Nephron progenitor cell (in vitro differentiated cells): ENCODE data around the gene PRAMEF1.

ENCODE experiments used
- DNase-seq: peaks from one replicate; pipeline ENCODE4 v3.0.0; 2021
- H3K27ac Mint-ChIP-seq: 2 replicates; pipeline ENCODE4 v1.8.0; 2021; ENCODE audit warnings: mild to moderate bottlenecking, moderate library complexity, mixed read lengths
- H3K27me3 Mint-ChIP-seq: 2 replicates; pipeline ENCODE4 v1.8.0; 2021; ENCODE audit warnings: mild to moderate bottlenecking, low read depth, mixed read lengths; ENCODE audit not compliant: poor library complexity
- H3K36me3 Mint-ChIP-seq: 2 replicates; pipeline ENCODE4 v1.8.0; 2021; ENCODE audit warnings: low read depth, mixed read lengths
- H3K4me1 Mint-ChIP-seq: 2 replicates; pipeline ENCODE4 v1.8.0; 2021; ENCODE audit warnings: mixed read lengths
- H3K4me3 Mint-ChIP-seq: 2 replicates; pipeline ENCODE4 v1.8.0; 2021; ENCODE audit warnings: mild to moderate bottlenecking, moderate library complexity, mixed read lengths
- H3K9me3 Mint-ChIP-seq: 2 replicates; pipeline ENCODE4 v1.8.0; 2021; ENCODE audit warnings: mild to moderate bottlenecking, moderate library complexity, mixed read lengths
- CTCF ChIP-seq: fragments of 200-600 bp; sonication (generic); IDR thresholded peaks from 2 replicates; pipeline ENCODE4 v1.5.0; 2021; ENCODE audit warnings: antibody characterized with exemption

Gene PRAMEF1

GRCh38 chr1:12756273-12756672 lies 34.9 kb upstream of the PRAMEF1 start:
- Mint-ChIP-seq H3K9me3 (no peaks in the 10 kb centered on the region), H3K4me1 (peaks cover 6% of the 10 kb centered on the region), H3K27me3 (peaks cover 57% of the 10 kb centered on the region), H3K36me3 (no peaks in the 10 kb centered on the region), H3K27ac (no peak overlapping the region), H3K4me3 (no peak overlapping the region)
- DNase-seq: no peak
- TF ChIP-seq CTCF: no peak

- H3K4me1 Mint-ChIP-seq: peaks cover 6% of the 10 kb centered on the region
- no peak overlapping the region for H3K4me3 Mint-ChIP-seq
- peaks cover 56% of the 10 kb centered on the region for H3K27me3 Mint-ChIP-seq
- no peak overlapping the region for H3K27ac Mint-ChIP-seq
- H3K36me3 Mint-ChIP-seq: no peaks in the 10 kb centered on the region
- no peaks in the 10 kb centered on the region for H3K9me3 Mint-ChIP-seq
- no peak for DNase-seq
- no peak for TF ChIP-seq CTCF
These were observed 34.3 kb upstream of the PRAMEF1 start for GRCh38 chr1:12756768-12757413.

- Mint-ChIP-seq H3K9me3 (no peaks in the 10 kb centered on the region), H3K27ac (no peak overlapping the region), H3K27me3 (peaks cover 54% of the 10 kb centered on the region), H3K36me3 (no peaks in the 10 kb centered on the region), H3K4me1 (peaks cover 6% of the 10 kb centered on the region), H3K4me3 (no peak overlapping the region)
- TF ChIP-seq CTCF: no peak
- no peak for DNase-seq
These were observed 33.4 kb upstream of the PRAMEF1 start for GRCh38 chr1:12757836-12758235.

DNA sequence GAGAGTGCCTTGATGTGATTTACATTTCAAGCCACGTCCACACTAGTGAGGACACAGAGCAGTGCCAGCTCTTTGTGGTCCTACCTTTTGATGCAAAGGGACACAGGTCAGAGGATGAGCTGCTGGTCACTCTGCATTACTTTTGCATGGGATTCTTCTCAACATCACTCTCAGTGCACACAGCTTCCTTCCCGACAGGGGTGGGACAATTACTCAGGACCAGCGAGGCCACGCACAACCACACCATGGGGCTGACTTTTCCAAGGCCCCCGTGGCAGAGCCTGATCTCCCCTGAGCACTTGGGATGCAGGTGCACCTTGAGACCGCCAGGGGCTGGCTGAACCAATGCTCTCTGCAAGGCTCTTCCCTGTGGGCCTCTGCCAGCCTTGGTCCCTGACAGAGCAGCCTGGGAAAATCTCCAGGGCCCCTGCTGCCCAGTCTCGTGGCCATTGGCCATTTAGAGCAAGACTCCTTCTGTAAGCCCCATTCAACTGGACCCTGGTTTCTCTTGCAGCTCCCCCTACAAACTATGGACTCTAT lies 30.9 kb upstream of the PRAMEF1 start:
- TF ChIP-seq CTCF: peak; percentile 25
- Mint-ChIP-seq H3K4me1 (peaks cover 6% of the 10 kb centered on the region), H3K9me3 (no peaks in the 10 kb centered on the region), H3K36me3 (no peaks in the 10 kb centered on the region), H3K27me3 (peaks cover 43% of the 10 kb centered on the region), H3K27ac (no peak overlapping the region), H3K4me3 (no peak overlapping the region)
- peak; percentile 20 for DNase-seq

DNA sequence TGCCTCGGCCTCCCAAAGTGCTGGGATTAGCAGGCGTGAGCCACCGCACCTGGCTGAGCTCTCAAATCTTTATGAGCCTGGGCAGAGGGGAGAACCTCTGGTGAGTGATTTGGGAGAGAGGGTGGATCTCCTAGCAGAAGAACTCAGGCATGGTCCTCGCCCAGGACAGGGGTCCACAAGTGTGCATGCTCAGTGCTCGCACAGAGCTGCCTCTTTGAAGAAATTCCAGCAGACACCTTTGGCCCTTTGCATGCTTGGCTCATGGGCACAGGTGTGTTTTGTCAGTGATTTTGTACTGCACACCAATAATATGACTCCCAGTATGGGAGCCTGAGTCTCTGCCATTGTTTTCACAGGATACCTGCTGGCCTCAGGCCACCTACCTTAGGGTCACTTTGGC lies 29.4 kb upstream of the PRAMEF1 start:
- no peak for TF ChIP-seq CTCF
- Mint-ChIP-seq H3K4me3 (no peak overlapping the region), H3K27ac (no peak overlapping the region), H3K9me3 (peaks cover 2% of the 10 kb centered on the region), H3K4me1 (peaks cover 6% of the 10 kb centered on the region), H3K36me3 (no peaks in the 10 kb centered on the region), H3K27me3 (peaks cover 38% of the 10 kb centered on the region)
- no peak for DNase-seq

DNA sequence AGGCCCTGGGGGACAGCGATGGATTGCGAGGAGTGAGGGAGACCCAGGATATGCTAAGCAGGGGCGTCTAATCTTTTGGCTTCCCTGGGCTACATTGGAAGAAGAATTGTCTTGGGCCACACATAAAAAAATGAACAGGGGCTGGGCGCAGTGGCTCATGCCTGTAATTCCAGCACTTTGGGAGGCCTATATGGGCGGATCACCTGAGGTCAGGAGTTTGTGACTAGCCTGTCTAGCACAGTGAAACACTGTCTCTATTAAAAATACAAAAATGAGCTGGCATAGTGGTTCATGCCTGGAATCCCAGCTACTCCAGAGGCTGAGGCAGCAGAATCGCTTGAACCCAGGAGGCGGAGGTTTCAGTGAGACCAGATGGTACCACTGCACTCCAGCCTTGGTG lies 28.4 kb upstream of the PRAMEF1 start:
- Mint-ChIP-seq H3K27ac (no peak overlapping the region), H3K4me3 (no peak overlapping the region), H3K4me1 (peaks cover 6% of the 10 kb centered on the region), H3K27me3 (peaks cover 30% of the 10 kb centered on the region), H3K36me3 (no peaks in the 10 kb centered on the region), H3K9me3 (peaks cover 3% of the 10 kb centered on the region)
- no peak for DNase-seq
- no peak for TF ChIP-seq CTCF
